GM23338 (cell line): ENCODE results near the gene SND1.

ENCODE experiments used
- CREB1 ChIP-seq: fragments of 250-450 bp; sonication (Bioruptor Pico); IDR thresholded peaks from 2 replicates; pipeline ENCODE4 v1.5.0; 2020; ENCODE audit warnings: low read depth, mild to moderate bottlenecking, moderate library complexity
- CTCF ChIP-seq, 2 experiments: fragments of 200-600 bp in 1 of 2; sonication (generic) in 1 of 2; conservative IDR thresholded peaks; 2 replicates each; pipeline versions ENCODE4 v1.5.1 to v1.6.1; 2016 to 2017; ENCODE audit warnings: antibody characterized with exemption in 2 of 2, low read depth in 2 of 2, mild to moderate bottlenecking in 2 of 2, moderate library complexity in 1 of 2
- ETS1 ChIP-seq: IDR thresholded peaks from 2 replicates; pipeline ENCODE4 v1.6.1; 2016; ENCODE audit warnings: antibody characterized with exemption
- EZH2 ChIP-seq: fragments of 200-600 bp; sonication (generic); IDR thresholded peaks from one replicate; pipeline ENCODE4 v1.8.0; 2017; ENCODE audit warnings: antibody characterized with exemption, mild to moderate bottlenecking, low read depth; ENCODE audit not compliant: unreplicated experiment
- EZH2phosphoT487 ChIP-seq: fragments of 200-600 bp; sonication (generic); IDR thresholded peaks from one replicate; pipeline ENCODE4 v1.8.1; 2018; ENCODE audit warnings: antibody characterized with exemption; ENCODE audit not compliant: unreplicated experiment
- JUNB ChIP-seq: IDR thresholded peaks from one replicate; pipeline ENCODE4 v1.6.1; 2016; ENCODE audit warnings: antibody characterized with exemption; ENCODE audit not compliant: unreplicated experiment
- POLR2AphosphoS5 ChIP-seq: IDR thresholded peaks from 2 replicates; pipeline ENCODE4 v1.6.1; 2016; ENCODE audit warnings: antibody characterized with exemption, low read depth
- STAT1 ChIP-seq: IDR thresholded peaks from one replicate; pipeline ENCODE4 v1.6.1; 2016; ENCODE audit warnings: antibody characterized with exemption; ENCODE audit not compliant: unreplicated experiment
- ZNF114 ChIP-seq: fragments of 250-450 bp; sonication (Bioruptor Pico); IDR thresholded peaks from 2 replicates; pipeline ENCODE4 v1.5.0; 2020; ENCODE audit warnings: mild to moderate bottlenecking, moderate library complexity
- TF ChIP-seq, protein P1 (sequence below): IDR thresholded peaks from one replicate; pipeline ENCODE4 v1.6.1; 2018; ENCODE audit warnings: antibody characterized with exemption; ENCODE audit not compliant: unreplicated experiment

DNA sequence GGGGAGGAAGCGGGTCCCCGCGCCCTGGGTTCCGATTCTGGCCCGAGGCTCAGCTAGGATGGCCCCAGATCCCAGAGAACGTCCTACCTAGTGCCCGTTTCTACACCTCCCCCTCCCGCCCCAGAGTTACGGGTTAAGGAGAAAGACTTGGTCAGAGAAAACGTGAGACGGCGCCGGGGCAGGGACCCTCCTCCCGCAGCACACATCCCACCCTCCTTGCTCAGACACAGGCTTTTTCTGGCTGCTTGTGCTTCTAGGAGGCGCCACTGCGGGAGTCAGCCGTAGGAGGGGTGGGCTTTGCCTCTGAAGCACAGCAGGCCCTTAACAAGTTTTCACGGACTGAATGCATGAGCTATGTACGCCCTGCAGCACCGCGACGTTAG is 484.2 kb downstream of the SND1 start:
- TF ChIP-seq, protein P1, sequence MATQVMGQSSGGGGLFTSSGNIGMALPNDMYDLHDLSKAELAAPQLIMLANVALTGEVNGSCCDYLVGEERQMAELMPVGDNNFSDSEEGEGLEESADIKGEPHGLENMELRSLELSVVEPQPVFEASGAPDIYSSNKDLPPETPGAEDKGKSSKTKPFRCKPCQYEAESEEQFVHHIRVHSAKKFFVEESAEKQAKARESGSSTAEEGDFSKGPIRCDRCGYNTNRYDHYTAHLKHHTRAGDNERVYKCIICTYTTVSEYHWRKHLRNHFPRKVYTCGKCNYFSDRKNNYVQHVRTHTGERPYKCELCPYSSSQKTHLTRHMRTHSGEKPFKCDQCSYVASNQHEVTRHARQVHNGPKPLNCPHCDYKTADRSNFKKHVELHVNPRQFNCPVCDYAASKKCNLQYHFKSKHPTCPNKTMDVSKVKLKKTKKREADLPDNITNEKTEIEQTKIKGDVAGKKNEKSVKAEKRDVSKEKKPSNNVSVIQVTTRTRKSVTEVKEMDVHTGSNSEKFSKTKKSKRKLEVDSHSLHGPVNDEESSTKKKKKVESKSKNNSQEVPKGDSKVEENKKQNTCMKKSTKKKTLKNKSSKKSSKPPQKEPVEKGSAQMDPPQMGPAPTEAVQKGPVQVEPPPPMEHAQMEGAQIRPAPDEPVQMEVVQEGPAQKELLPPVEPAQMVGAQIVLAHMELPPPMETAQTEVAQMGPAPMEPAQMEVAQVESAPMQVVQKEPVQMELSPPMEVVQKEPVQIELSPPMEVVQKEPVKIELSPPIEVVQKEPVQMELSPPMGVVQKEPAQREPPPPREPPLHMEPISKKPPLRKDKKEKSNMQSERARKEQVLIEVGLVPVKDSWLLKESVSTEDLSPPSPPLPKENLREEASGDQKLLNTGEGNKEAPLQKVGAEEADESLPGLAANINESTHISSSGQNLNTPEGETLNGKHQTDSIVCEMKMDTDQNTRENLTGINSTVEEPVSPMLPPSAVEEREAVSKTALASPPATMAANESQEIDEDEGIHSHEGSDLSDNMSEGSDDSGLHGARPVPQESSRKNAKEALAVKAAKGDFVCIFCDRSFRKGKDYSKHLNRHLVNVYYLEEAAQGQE, result no peak
- TF ChIP-seq CTCF (conservative IDR thresholded peaks at IDR 0.05; ENCODE audit: low read depth in 2 of 2) (peak in 1 of 2 experiments; percentile 34; a peak in 2 of 4 replicates), CREB1 (CRISPR knock-in tag) (no peak), POLR2AphosphoS5 (no peak), JUNB (no peak), EZH2phosphoT487 (no peak), STAT1 (no peak), ETS1 (no peak), EZH2 (peak; percentile 35), ZNF114 (CRISPR knock-in tag) (no peak)
